Neuronal stem cell (in vitro differentiated cells): ENCODE data around the gene SP5.
"Not testable (repeated sequence)": the region's sequence is repeated elsewhere in the genome, so short reads cannot be mapped to it uniquely, and the experiment has no call there.

Experiments used
- DNase-seq: peaks from one replicate; pipeline ENCODE4 v3.0.0-alpha.2; 2013; ENCODE audit warnings: low spot score
- H2AFZ ChIP-seq: one replicate; pipeline ENCODE4 v1.6.1; 2013; ENCODE audit warnings: mild to moderate bottlenecking, low read length, inconsistent platforms
- H2AK5ac ChIP-seq: 2 replicates; pipeline ENCODE4 v1.6.1; 2013; ENCODE audit warnings: low read depth, mild to moderate bottlenecking, inconsistent platforms, low read length, moderate library complexity, mixed read lengths
- H2BK120ac ChIP-seq: 2 replicates; pipeline ENCODE4 v1.6.1; 2013; ENCODE audit warnings: low read depth, mild to moderate bottlenecking, inconsistent platforms, low read length, moderate library complexity, mixed read lengths
- H2BK12ac ChIP-seq: one replicate; pipeline ENCODE4 v1.6.1; 2013; ENCODE audit warnings: low read length, inconsistent platforms
- H2BK15ac ChIP-seq: 2 replicates; pipeline ENCODE4 v1.6.1; 2013; ENCODE audit warnings: mild to moderate bottlenecking, low read length, inconsistent platforms, mixed read lengths
- H2BK5ac ChIP-seq: one replicate; pipeline ENCODE4 v1.6.1; 2013; ENCODE audit warnings: inconsistent platforms, mild to moderate bottlenecking, low read length, moderate library complexity
- H3K14ac ChIP-seq: one replicate; pipeline ENCODE4 v1.6.1; 2013; ENCODE audit warnings: low read length, inconsistent platforms
- H3K18ac ChIP-seq: 2 replicates; pipeline ENCODE4 v1.6.1; 2013; ENCODE audit warnings: low read length, inconsistent platforms
- H3K23ac ChIP-seq: 2 replicates; pipeline ENCODE4 v1.6.1; 2013; ENCODE audit warnings: low read depth, mild to moderate bottlenecking, mixed read lengths, low read length, inconsistent platforms; ENCODE audit not compliant: poor library complexity
- H3K27ac ChIP-seq: replicated peaks from 3 replicates; pipeline ENCODE4 v1.5.1; 2013; ENCODE audit warnings: low read length, inconsistent platforms
- H3K27me3 ChIP-seq, 3 experiments: 2 replicates each; pipeline ENCODE4 v1.6.1; 2013; ENCODE audit warnings: low read length in 3 of 3, mild to moderate bottlenecking in 2 of 3, inconsistent platforms in 1 of 3, low read depth in 1 of 3, mixed read lengths in 1 of 3, moderate library complexity in 1 of 3; ENCODE audit not compliant: control insufficient read depth in 3 of 3, insufficient read depth in 3 of 3
- H3K36me3 ChIP-seq, 2 donors: replicated peaks in 1 of 2; 2 replicates each; pipeline ENCODE4 v1.6.1; 2013; ENCODE audit warnings: low read length in 2 of 2; ENCODE audit not compliant: control insufficient read depth in 2 of 2, insufficient read depth in 2 of 2
- H3K4ac ChIP-seq: 2 replicates; pipeline ENCODE4 v1.6.1; 2013; ENCODE audit warnings: inconsistent platforms, mild to moderate bottlenecking, low read length, moderate library complexity
- H3K4me1 ChIP-seq, 2 donors: 1 replicate in 1 of 2; 2 replicates in 1 of 2; pipeline ENCODE4 v1.6.1; 2013; ENCODE audit warnings: low read length in 2 of 2, low read depth in 1 of 2; ENCODE audit not compliant: control insufficient read depth in 2 of 2, insufficient read depth in 1 of 2
- H3K4me2 ChIP-seq: one replicate; pipeline ENCODE4 v1.6.1; 2013; ENCODE audit warnings: mild to moderate bottlenecking, low read length, inconsistent platforms; ENCODE audit not compliant: insufficient read depth, poor library complexity, severe bottlenecking
- H3K4me3 ChIP-seq, 2 donors: 2 replicates each; pipeline ENCODE4 v1.5.1; 2013; ENCODE audit warnings: low read length in 2 of 2, mild to moderate bottlenecking in 2 of 2, inconsistent platforms in 1 of 2, moderate library complexity in 1 of 2
- H3K79me1 ChIP-seq: one replicate; pipeline ENCODE4 v1.6.1; 2013; ENCODE audit warnings: low read depth, mild to moderate bottlenecking, inconsistent platforms, low read length, moderate library complexity
- H3K9ac ChIP-seq: one replicate; pipeline ENCODE4 v1.6.1; 2013; ENCODE audit warnings: mild to moderate bottlenecking, low read depth, low read length, inconsistent platforms; ENCODE audit not compliant: poor library complexity
- H3K9me3 ChIP-seq, 2 donors: replicated peaks in 1 of 2; 2 replicates each; pipeline versions ENCODE3 to v1.6.1; 2013; ENCODE audit warnings: low read length in 2 of 2, mild to moderate bottlenecking in 2 of 2, inconsistent platforms in 1 of 2, low read depth in 1 of 2, mixed read lengths in 1 of 2, moderate library complexity in 1 of 2; ENCODE audit not compliant: control insufficient read depth in 2 of 2, insufficient read depth in 1 of 2
- H4K8ac ChIP-seq: one replicate; pipeline ENCODE4 v1.6.1; 2013; ENCODE audit warnings: low read depth, mild to moderate bottlenecking, inconsistent platforms, low read length, moderate library complexity
- H4K91ac ChIP-seq: one replicate; pipeline ENCODE4 v1.6.1; 2013; ENCODE audit warnings: low read length, low read depth, mild to moderate bottlenecking, inconsistent platforms; ENCODE audit not compliant: poor library complexity
- WGBS, 2 donors: extraction: QIAGEN DNeasy Blood & Tissue Kit; methylation state at CpG; one replicate each; pipeline ENCODE4 v1.1.7; 2013; ENCODE audit warnings: missing lambda C conversion rate in 2 of 2, mixed read lengths in 1 of 2; ENCODE audit not compliant: insufficient read length in 2 of 2, insufficient replicate concordance in 1 of 2; ENCODE audit errors: extremely low coverage in 2 of 2; 5-methylcytosine and 5-hydroxymethylcytosine counted together

Gene SP5

GRCh38 chr2:170747921-170748320 lies 32.8 kb downstream of the SP5 start:
- H3K18ac ChIP-seq: no peak overlapping the region
- H3K4me2 ChIP-seq: no peak overlapping the region
- H2AFZ ChIP-seq: no peak overlapping the region
- DNase-seq: no peak
- no CpG with 5 or more reads among the region's 4 CpGs for WGBS, 2 donors
- no peak overlapping the region for H3K4ac ChIP-seq
- H2BK120ac ChIP-seq: no peak overlapping the region
- no peak overlapping the region for H2BK5ac ChIP-seq
- no peaks in the 10 kb centered on the region for H3K9me3 ChIP-seq
- H4K8ac ChIP-seq: no peak overlapping the region
- peaks cover 0 to 9% (median 0%) of the 10 kb centered on the region in 3 experiments for H3K27me3 ChIP-seq
- no peak overlapping the region for H3K23ac ChIP-seq
- H3K9ac ChIP-seq: no peak overlapping the region
- no peak overlapping the region for H3K27ac ChIP-seq
- H3K4me1 ChIP-seq: no peaks in the 10 kb centered on the region
- H2BK15ac ChIP-seq: no peak overlapping the region
- H2BK12ac ChIP-seq: no peak overlapping the region
- no peaks in the 10 kb centered on the region for H3K36me3 ChIP-seq
- H4K91ac ChIP-seq: no peak overlapping the region
- H2AK5ac ChIP-seq: no peak overlapping the region
- no peak overlapping the region for H3K4me3 ChIP-seq
- H3K14ac ChIP-seq: no peak overlapping the region
- no peaks in the 10 kb centered on the region for H3K79me1 ChIP-seq

GRCh38 chr2:170751555-170751954 lies 36.4 kb downstream of the SP5 start:
- H3K4ac ChIP-seq, H3K23ac ChIP-seq, H3K4me3 ChIP-seq, H4K91ac ChIP-seq, H3K4me2 ChIP-seq, H3K18ac ChIP-seq, H2AK5ac ChIP-seq, H2BK15ac ChIP-seq, H2BK120ac ChIP-seq, H3K27me3 ChIP-seq, H3K9ac ChIP-seq, DNase-seq, H2BK5ac ChIP-seq, H2AFZ ChIP-seq, H3K36me3 ChIP-seq, H3K14ac ChIP-seq, H3K9me3 ChIP-seq, H3K4me1 ChIP-seq, H4K8ac ChIP-seq, H3K27ac ChIP-seq, H2BK12ac ChIP-seq, H3K79me1 ChIP-seq: not testable (repeated sequence)
- no CpG with 5 or more reads among the region's 12 CpGs for WGBS, 2 donors

- Histone ChIP-seq H3K23ac (no peak overlapping the region), H3K79me1 (peaks cover 2% of the 10 kb centered on the region), H4K91ac (no peak overlapping the region), H2BK12ac (no peak overlapping the region), H4K8ac (no peak overlapping the region), H2BK15ac (no peak overlapping the region), H3K4me1 (no peaks in the 10 kb centered on the region), H2BK120ac (no peak overlapping the region), H3K27me3 (no peaks in the 10 kb centered on the region), H3K9me3 (no peaks in the 10 kb centered on the region), H3K36me3 (peaks cover 0 to 1% of the 10 kb centered on the region in 2 donors), H3K4me2 (no peak overlapping the region), H3K4me3 (no peak overlapping the region), H3K9ac (no peak overlapping the region), H3K27ac (no peak overlapping the region), H2AK5ac (no peak overlapping the region), H2BK5ac (no peak overlapping the region), H3K4ac (no peak overlapping the region), H3K14ac (no peak overlapping the region), H2AFZ (no peak overlapping the region), H3K18ac (no peak overlapping the region)
- DNase-seq: no peak
Measured at GRCh38 chr2:170761572-170761971, 46.4 kb downstream of the SP5 start.

- Histone ChIP-seq H4K8ac (no peak overlapping the region), H2BK15ac (no peak overlapping the region), H2BK5ac (no peak overlapping the region), H2BK12ac (no peak overlapping the region), H3K4me2 (no peak overlapping the region), H3K4me1 (no peaks in the 10 kb centered on the region), H3K4me3 (no peak overlapping the region), H3K36me3 (peaks cover 0 to 1% of the 10 kb centered on the region in 2 donors), H3K4ac (no peak overlapping the region), H2BK120ac (no peak overlapping the region), H2AFZ (no peak overlapping the region), H2AK5ac (no peak overlapping the region), H3K9ac (no peak overlapping the region), H3K9me3 (no peaks in the 10 kb centered on the region), H3K79me1 (peaks cover 2% of the 10 kb centered on the region), H3K23ac (no peak overlapping the region), H3K18ac (no peak overlapping the region), H4K91ac (no peak overlapping the region), H3K27me3 (no peaks in the 10 kb centered on the region), H3K27ac (no peak overlapping the region), H3K14ac (no peak overlapping the region)
- no CpG with 5 or more reads among the region's 7 CpGs for WGBS, 2 donors
- no peak for DNase-seq
Measured at GRCh38 chr2:170762760-170763159, 47.6 kb downstream of the SP5 start.
